ENCODE results near the gene SLC12A5.

SLC12A5 gene

GRCh38 chr20:46006964-46007363 lies 22.1 kb upstream of the SLC12A5 start:
- DNase-seq (ENCODE audit: low spot score), result no peak
- TF ChIP-seq CTCF (IDR thresholded peaks at IDR 0.05; ENCODE audit: extremely low read depth, missing control alignments), result no peak

GRCh38 chr20:46007671-46008070 lies 21.3 kb upstream of the SLC12A5 start:
- no peak for DNase-seq (ENCODE audit: low spot score)
- TF ChIP-seq CTCF (IDR thresholded peaks at IDR 0.05; ENCODE audit: extremely low read depth, missing control alignments), result no peak

GRCh38 chr20:46009816-46010215 lies 19.2 kb upstream of the SLC12A5 start:
- no peak for DNase-seq (ENCODE audit: low spot score)
- TF ChIP-seq CTCF (IDR thresholded peaks at IDR 0.05; ENCODE audit: extremely low read depth, missing control alignments), result no peak

- no peak for TF ChIP-seq CTCF (IDR thresholded peaks at IDR 0.05; ENCODE audit: extremely low read depth, missing control alignments)
- no peak for DNase-seq (ENCODE audit: low spot score)
Observed at GRCh38 chr20:46010491-46011391, 18.3 kb upstream of the SLC12A5 start.

- TF ChIP-seq CTCF (IDR thresholded peaks at IDR 0.05; ENCODE audit: extremely low read depth, missing control alignments), result peak; percentile 38
- peak; percentile 67 for DNase-seq (ENCODE audit: low spot score)
Observed at GRCh38 chr20:46011631-46012482, 17.2 kb upstream of the SLC12A5 start.

- no peak for TF ChIP-seq CTCF (IDR thresholded peaks at IDR 0.05; ENCODE audit: extremely low read depth, missing control alignments)
- DNase-seq (ENCODE audit: low spot score), result no peak
Observed at GRCh38 chr20:46012921-46013320, 16.1 kb upstream of the SLC12A5 start.

GRCh38 chr20:46013322-46013828 lies 15.6 kb upstream of the SLC12A5 start:
- no peak for TF ChIP-seq CTCF (IDR thresholded peaks at IDR 0.05; ENCODE audit: extremely low read depth, missing control alignments)
- peak; percentile 42 for DNase-seq (ENCODE audit: low spot score)

All from GM20000 (cell line).